ENCODE results near the gene PIK3R2.
"Not testable (repeated sequence)": the region's sequence is repeated elsewhere in the genome, so short reads cannot be mapped to it uniquely, and the experiment has no call there.

The PIK3R2 gene

DNA sequence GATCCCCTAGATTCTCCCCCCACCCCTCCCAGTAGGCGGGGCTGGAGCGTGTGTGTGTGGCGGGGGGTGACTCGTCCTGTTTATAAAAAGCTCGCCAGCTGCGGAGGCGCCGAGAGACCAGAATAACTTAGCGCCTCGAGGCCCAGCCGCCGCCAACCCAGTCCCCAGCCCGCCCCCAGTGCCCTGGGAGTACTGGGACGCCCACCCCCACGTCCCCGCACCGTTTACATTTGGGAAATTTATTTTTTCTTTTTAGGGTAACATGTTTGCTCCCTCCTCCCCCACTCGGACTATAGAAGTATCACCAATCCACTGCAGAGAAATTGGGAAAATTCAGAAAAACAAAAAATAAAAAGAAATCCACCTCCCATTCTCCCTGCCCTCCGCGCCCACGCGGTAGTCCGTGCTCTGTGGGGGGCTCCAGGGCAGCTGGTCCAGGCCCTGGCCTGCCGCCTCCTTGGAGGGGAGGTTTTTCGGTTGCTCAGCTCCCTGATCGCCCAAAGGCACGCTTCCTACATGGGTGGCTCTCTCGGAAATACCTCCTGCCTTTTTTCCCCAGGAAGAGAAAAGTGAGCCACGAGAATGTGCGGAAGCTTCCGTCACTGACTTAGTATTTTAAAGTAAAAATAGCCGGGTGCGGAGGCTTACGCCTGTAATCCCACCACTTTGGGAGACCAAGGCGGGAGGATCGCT is 52.4 kb downstream of the PIK3R2 start:
- no peaks in the 10 kb centered on the region for H3K9me3 ChIP-seq (ENCODE audit: control insufficient read depth, insufficient read depth, low read depth, low read length)
- peak overlapping the region; percentile 84 for H3K4me3 ChIP-seq (ENCODE audit: low read depth, low read length)
- H3K36me3 ChIP-seq (ENCODE audit: control insufficient read depth, insufficient read depth, low read length), result peaks cover 8% of the 10 kb centered on the region
- H3K27ac ChIP-seq (ENCODE audit: low read depth, low read length), result peak overlapping the region; percentile 92
- H3K9ac ChIP-seq (ENCODE audit: low read length), result peak overlapping the region; percentile 71
- peaks cover 6% of the 10 kb centered on the region; the same call in 1 of the 2 replicates for H3K27me3 ChIP-seq (ENCODE audit: control insufficient read depth, insufficient read depth, low read length)
- peaks cover 20% of the 10 kb centered on the region for H3K4me1 ChIP-seq (ENCODE audit: control insufficient read depth, insufficient read depth, low read length)

DNA sequence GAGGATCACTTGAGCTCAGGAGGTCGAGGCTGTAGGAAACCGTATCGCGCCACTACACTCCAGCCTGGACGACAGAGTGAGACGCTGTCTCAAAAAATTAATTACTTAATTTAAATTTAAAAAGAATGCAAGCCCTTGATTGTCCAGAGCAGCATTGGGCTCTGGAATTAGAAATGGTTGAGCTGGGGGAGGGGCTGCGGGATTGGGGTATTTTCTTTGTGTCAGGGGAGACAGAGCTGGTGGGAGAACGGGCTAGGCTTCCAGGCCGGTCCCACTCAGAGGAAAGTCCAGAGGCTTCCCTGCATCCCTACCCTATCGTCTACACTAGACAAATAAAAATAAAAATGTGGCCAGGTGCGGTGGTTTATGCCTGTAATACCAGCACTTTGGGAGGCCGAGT is 53.1 kb downstream of the PIK3R2 start:
- peaks cover 20% of the 10 kb centered on the region for H3K4me1 ChIP-seq (ENCODE audit: control insufficient read depth, insufficient read depth, low read length)
- H3K27me3 ChIP-seq (ENCODE audit: control insufficient read depth, insufficient read depth, low read length), result peaks cover 6% of the 10 kb centered on the region; the same call in 1 of the 2 replicates
- peak overlapping the region; percentile 92; the same call in 1 of the 2 replicates for H3K27ac ChIP-seq (ENCODE audit: low read depth, low read length)
- no peaks in the 10 kb centered on the region for H3K9me3 ChIP-seq (ENCODE audit: control insufficient read depth, insufficient read depth, low read depth, low read length)
- H3K4me3 ChIP-seq (ENCODE audit: low read depth, low read length), result peak overlapping the region; percentile 84
- peak overlapping the region; percentile 71 for H3K9ac ChIP-seq (ENCODE audit: low read length)
- peaks cover 7% of the 10 kb centered on the region for H3K36me3 ChIP-seq (ENCODE audit: control insufficient read depth, insufficient read depth, low read length)

- H3K4me3 ChIP-seq (ENCODE audit: low read depth, low read length), result peak overlapping the region; percentile 16; the same call in 1 of the 2 replicates
- H3K36me3 ChIP-seq (ENCODE audit: control insufficient read depth, insufficient read depth, low read length), result no peaks in the 10 kb centered on the region
- H3K27me3 ChIP-seq (ENCODE audit: control insufficient read depth, insufficient read depth, low read length), result peaks cover 2% of the 10 kb centered on the region; the same call in 1 of the 2 replicates
- H3K9ac ChIP-seq (ENCODE audit: low read length), result no peak overlapping the region
- H3K4me1 ChIP-seq (ENCODE audit: control insufficient read depth, insufficient read depth, low read length), result peaks cover 16% of the 10 kb centered on the region
- no peaks in the 10 kb centered on the region for H3K9me3 ChIP-seq (ENCODE audit: control insufficient read depth, insufficient read depth, low read depth, low read length)
- no peak overlapping the region for H3K27ac ChIP-seq (ENCODE audit: low read depth, low read length)
These were observed 55.4 kb downstream of the PIK3R2 start for GRCh38 chr19:18208098-18208951.

- H3K4me3 ChIP-seq (ENCODE audit: low read depth, low read length), result not testable (repeated sequence)
These were observed 56.9 kb downstream of the PIK3R2 start for GRCh38 chr19:18209912-18210311.

GRCh38 chr19:18211683-18212082 is 58.7 kb downstream of the PIK3R2 start:
- Histone ChIP-seq H3K4me1 (ENCODE audit: control insufficient read depth, insufficient read depth, low read length) (0 out of 2 replicates have a peak, but pooled peaks cover 4% of the 10 kb centered on the region), H3K36me3 (ENCODE audit: control insufficient read depth, insufficient read depth, low read length) (no peaks in the 10 kb centered on the region), H3K9ac (ENCODE audit: low read length) (no peak overlapping the region), H3K27me3 (ENCODE audit: control insufficient read depth, insufficient read depth, low read length) (no peaks in the 10 kb centered on the region), H3K9me3 (ENCODE audit: control insufficient read depth, insufficient read depth, low read depth, low read length) (no peaks in the 10 kb centered on the region), H3K4me3 (ENCODE audit: low read depth, low read length) (no peak overlapping the region), H3K27ac (ENCODE audit: low read depth, low read length) (no peak overlapping the region)

More at GRCh38 chr19:18209912-18210311, 56.9 kb downstream of the PIK3R2 start:
- H3K27me3 ChIP-seq (ENCODE audit: control insufficient read depth, insufficient read depth, low read length); H3K9ac ChIP-seq (ENCODE audit: low read length); H3K27ac ChIP-seq (ENCODE audit: low read depth, low read length); H3K36me3 ChIP-seq (ENCODE audit: control insufficient read depth, insufficient read depth, low read length); H3K9me3 ChIP-seq (ENCODE audit: control insufficient read depth, insufficient read depth, low read depth, low read length): not testable (repeated sequence)
- H3K4me1 ChIP-seq (ENCODE audit: control insufficient read depth, insufficient read depth, low read length), result peaks cover 14% of the 10 kb centered on the region

- H3K9ac ChIP-seq (ENCODE audit: low read length), result no peak overlapping the region
- H3K27me3 ChIP-seq (ENCODE audit: control insufficient read depth, insufficient read depth, low read length), result peaks cover 9% of the 10 kb centered on the region; the same call in 1 of the 2 replicates
- H3K36me3 ChIP-seq (ENCODE audit: control insufficient read depth, insufficient read depth, low read length), result no peaks in the 10 kb centered on the region
- no peaks in the 10 kb centered on the region for H3K9me3 ChIP-seq (ENCODE audit: control insufficient read depth, insufficient read depth, low read depth, low read length)
- no peak overlapping the region for H3K27ac ChIP-seq (ENCODE audit: low read depth, low read length)
- peaks cover 2% of the 10 kb centered on the region; the same call in 1 of the 2 replicates for H3K4me1 ChIP-seq (ENCODE audit: control insufficient read depth, insufficient read depth, low read length)
- H3K4me3 ChIP-seq (ENCODE audit: low read depth, low read length), result no peak overlapping the region
These were observed 61.9 kb downstream of the PIK3R2 start for GRCh38 chr19:18214779-18215433.

- Histone ChIP-seq H3K9ac (ENCODE audit: low read length) (no peak overlapping the region), H3K27ac (ENCODE audit: low read depth, low read length) (no peak overlapping the region), H3K27me3 (ENCODE audit: control insufficient read depth, insufficient read depth, low read length) (peaks cover 13% of the 10 kb centered on the region; the same call in 1 of the 2 replicates), H3K9me3 (ENCODE audit: control insufficient read depth, insufficient read depth, low read depth, low read length) (no peaks in the 10 kb centered on the region), H3K4me3 (ENCODE audit: low read depth, low read length) (no peak overlapping the region), H3K4me1 (ENCODE audit: control insufficient read depth, insufficient read depth, low read length) (peaks cover 10% of the 10 kb centered on the region), H3K36me3 (ENCODE audit: control insufficient read depth, insufficient read depth, low read length) (no peaks in the 10 kb centered on the region)
These were observed 63.8 kb downstream of the PIK3R2 start for GRCh38 chr19:18216789-18217188.

DNA sequence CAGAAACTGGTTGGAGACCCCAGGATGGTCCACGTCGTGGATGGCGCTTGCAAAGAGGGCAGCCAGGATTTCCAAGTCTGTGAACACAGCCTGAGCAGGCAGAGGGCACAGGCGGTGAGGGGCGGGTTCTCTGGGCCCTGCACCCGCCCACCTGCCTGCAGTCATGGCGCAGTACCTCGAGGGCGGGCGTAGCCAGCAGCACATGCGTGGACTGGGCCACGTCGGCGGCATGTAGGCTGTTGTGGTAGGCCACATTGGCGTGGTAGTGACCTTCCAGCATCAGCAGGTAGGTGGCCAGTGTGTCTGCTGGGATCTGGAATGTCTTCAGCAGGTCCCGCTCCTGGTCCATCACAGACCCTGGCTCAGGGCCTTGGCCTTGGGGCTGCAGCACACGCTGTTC is 65.2 kb downstream of the PIK3R2 start:
- H3K27ac ChIP-seq (ENCODE audit: low read depth, low read length), result no peak overlapping the region
- H3K9ac ChIP-seq (ENCODE audit: low read length), result no peak overlapping the region
- no peaks in the 10 kb centered on the region for H3K36me3 ChIP-seq (ENCODE audit: control insufficient read depth, insufficient read depth, low read length)
- peaks cover 16% of the 10 kb centered on the region for H3K4me1 ChIP-seq (ENCODE audit: control insufficient read depth, insufficient read depth, low read length)
- peaks cover 13% of the 10 kb centered on the region; the same call in 1 of the 2 replicates for H3K27me3 ChIP-seq (ENCODE audit: control insufficient read depth, insufficient read depth, low read length)
- H3K4me3 ChIP-seq (ENCODE audit: low read depth, low read length), result no peak overlapping the region
- H3K9me3 ChIP-seq (ENCODE audit: control insufficient read depth, insufficient read depth, low read depth, low read length), result no peaks in the 10 kb centered on the region

- Histone ChIP-seq H3K27ac (ENCODE audit: low read depth, low read length) (no peak overlapping the region), H3K27me3 (ENCODE audit: control insufficient read depth, insufficient read depth, low read length) (peaks cover 13% of the 10 kb centered on the region; the same call in 1 of the 2 replicates), H3K36me3 (ENCODE audit: control insufficient read depth, insufficient read depth, low read length) (no peaks in the 10 kb centered on the region), H3K4me1 (ENCODE audit: control insufficient read depth, insufficient read depth, low read length) (peaks cover 16% of the 10 kb centered on the region), H3K9ac (ENCODE audit: low read length) (no peak overlapping the region), H3K4me3 (ENCODE audit: low read depth, low read length) (no peak overlapping the region), H3K9me3 (ENCODE audit: control insufficient read depth, insufficient read depth, low read depth, low read length) (no peaks in the 10 kb centered on the region)
These were observed 65.6 kb downstream of the PIK3R2 start for GRCh38 chr19:18218600-18218999.
